ENCODE results near the gene BCAS3.

DNA sequence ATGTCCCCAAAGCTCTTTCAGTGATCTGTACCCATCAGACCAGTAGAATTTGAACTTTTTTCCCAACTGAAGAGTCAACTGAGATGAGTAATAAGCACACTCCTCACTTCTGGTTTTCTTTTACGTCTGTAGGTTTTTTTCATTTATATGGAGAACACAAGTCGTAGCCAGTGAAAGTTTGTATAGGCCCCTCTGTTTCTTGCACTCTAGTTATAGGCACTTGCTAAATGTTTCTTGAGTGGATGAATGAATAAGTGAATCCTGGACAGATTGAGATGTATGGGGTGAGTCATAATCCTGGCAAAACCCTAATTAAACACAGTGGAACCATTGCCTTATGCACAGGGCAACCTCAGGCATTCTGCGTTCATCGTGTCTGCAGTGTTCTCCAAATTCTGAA, 528.3 kb downstream of the BCAS3 start:
- TF ChIP-seq, protein P1, sequence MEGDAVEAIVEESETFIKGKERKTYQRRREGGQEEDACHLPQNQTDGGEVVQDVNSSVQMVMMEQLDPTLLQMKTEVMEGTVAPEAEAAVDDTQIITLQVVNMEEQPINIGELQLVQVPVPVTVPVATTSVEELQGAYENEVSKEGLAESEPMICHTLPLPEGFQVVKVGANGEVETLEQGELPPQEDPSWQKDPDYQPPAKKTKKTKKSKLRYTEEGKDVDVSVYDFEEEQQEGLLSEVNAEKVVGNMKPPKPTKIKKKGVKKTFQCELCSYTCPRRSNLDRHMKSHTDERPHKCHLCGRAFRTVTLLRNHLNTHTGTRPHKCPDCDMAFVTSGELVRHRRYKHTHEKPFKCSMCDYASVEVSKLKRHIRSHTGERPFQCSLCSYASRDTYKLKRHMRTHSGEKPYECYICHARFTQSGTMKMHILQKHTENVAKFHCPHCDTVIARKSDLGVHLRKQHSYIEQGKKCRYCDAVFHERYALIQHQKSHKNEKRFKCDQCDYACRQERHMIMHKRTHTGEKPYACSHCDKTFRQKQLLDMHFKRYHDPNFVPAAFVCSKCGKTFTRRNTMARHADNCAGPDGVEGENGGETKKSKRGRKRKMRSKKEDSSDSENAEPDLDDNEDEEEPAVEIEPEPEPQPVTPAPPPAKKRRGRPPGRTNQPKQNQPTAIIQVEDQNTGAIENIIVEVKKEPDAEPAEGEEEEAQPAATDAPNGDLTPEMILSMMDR (IDR thresholded peaks at IDR 0.05), result no peak
- TF ChIP-seq POLR2A (IDR thresholded peaks at IDR 0.05), result no peak

Data from ovary (tissue), 3 donors.